Epithelial cell of proximal tubule (primary cell): ENCODE data around the gene FMN2. TPM values are rescaled to one million over a fixed set of nuclear protein-coding genes. Genes with fewer than 3 reads are reported as not detected.
"Not testable (repeated sequence)": the region's sequence is repeated elsewhere in the genome, so short reads cannot be mapped to it uniquely, and the experiment has no call there.

Source experiments
- DNase-seq: peaks from one replicate; pipeline ENCODE4 v3.0.0-alpha.2; 2011; ENCODE audit warnings: low read depth
- H3K4me3 ChIP-seq: 2 replicates; pipeline ENCODE4 v1.5.1; 2011; ENCODE audit warnings: low read depth, mild to moderate bottlenecking, low read length
- total RNA-seq: library from RNA; depleted of rRNA; stranded (reverse); fragments of >200 nt; gene quantifications from 2 replicates; pipeline ENCODE4 v1.2.3, GENCODE V29; 2015
- TF ChIP-seq, protein P1 (sequence below): conservative IDR thresholded peaks from 2 replicates; pipeline ENCODE4 v1.5.1; 2012; ENCODE audit warnings: low read depth, mild to moderate bottlenecking, low read length

The FMN2 gene
- total RNA-seq, 1 donor from 2014 or later, result 0.86 TPM

DNA sequence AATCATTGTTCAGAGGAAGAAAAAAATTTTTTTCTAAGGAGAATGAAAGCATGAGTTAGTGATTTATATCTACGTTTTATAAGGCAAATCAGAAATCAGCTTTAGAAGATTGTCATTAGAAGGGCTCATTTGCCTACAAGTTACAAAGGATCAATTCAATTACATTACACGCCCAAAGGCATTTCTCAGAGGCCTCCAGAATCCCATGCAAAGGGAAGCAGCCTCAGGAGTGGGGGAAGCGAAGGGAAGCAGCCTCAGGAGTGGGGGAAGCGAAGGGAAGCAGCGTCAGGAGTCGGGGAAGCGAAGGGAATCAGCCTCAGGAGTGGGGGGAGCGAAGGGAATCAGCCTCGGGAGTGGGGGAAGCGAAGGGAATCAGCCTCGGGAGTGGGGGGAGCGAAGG is 314.1 kb downstream of the FMN2 start:
- DNase-seq, result no peak
- TF ChIP-seq, protein P1, sequence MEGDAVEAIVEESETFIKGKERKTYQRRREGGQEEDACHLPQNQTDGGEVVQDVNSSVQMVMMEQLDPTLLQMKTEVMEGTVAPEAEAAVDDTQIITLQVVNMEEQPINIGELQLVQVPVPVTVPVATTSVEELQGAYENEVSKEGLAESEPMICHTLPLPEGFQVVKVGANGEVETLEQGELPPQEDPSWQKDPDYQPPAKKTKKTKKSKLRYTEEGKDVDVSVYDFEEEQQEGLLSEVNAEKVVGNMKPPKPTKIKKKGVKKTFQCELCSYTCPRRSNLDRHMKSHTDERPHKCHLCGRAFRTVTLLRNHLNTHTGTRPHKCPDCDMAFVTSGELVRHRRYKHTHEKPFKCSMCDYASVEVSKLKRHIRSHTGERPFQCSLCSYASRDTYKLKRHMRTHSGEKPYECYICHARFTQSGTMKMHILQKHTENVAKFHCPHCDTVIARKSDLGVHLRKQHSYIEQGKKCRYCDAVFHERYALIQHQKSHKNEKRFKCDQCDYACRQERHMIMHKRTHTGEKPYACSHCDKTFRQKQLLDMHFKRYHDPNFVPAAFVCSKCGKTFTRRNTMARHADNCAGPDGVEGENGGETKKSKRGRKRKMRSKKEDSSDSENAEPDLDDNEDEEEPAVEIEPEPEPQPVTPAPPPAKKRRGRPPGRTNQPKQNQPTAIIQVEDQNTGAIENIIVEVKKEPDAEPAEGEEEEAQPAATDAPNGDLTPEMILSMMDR, result no peak
- H3K4me3 ChIP-seq, result no peak overlapping the region

DNA sequence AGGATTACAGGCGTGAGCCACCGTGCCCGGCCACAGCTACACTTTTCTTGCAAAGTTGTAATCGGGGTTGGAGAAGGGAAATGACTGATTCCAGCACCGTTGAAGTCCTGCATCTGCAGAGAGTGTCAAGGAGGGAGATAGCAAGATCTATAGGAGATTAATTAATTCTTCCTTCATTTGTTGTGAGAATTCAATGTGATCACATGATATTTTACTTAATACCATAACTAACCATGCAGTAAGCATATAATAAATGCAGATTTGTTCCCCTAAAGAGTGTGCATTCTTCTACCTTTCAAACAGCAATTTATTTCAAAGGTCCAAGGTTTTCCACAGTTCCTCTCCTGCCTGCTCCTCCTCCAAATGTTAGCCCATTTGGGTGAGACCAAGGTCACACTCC is 315.7 kb downstream of the FMN2 start:
- TF ChIP-seq, protein P1, result no peak
- H3K4me3 ChIP-seq, result no peak overlapping the region
- DNase-seq, result no peak

DNA sequence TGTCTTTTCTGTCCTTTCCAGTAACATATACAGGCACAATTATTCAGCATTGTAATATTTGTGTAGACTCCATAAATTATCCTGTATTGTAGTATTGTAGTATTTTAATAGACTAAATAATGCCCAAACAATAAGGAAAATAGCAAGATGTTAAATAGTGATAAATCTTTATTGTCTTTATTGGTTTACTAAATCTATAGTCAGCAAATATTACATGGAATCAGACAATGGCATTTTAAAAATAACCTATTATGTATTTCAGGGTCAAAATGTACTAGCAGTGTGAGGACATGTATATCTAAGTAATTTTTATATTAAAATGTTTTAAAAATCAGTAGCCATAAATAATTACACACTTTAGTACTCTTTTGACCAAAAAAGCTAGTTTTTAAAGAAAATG is 317.9 kb downstream of the FMN2 start:
- DNase-seq, result no peak
- H3K4me3 ChIP-seq, result no peak overlapping the region
- TF ChIP-seq, protein P1, result no peak

DNA sequence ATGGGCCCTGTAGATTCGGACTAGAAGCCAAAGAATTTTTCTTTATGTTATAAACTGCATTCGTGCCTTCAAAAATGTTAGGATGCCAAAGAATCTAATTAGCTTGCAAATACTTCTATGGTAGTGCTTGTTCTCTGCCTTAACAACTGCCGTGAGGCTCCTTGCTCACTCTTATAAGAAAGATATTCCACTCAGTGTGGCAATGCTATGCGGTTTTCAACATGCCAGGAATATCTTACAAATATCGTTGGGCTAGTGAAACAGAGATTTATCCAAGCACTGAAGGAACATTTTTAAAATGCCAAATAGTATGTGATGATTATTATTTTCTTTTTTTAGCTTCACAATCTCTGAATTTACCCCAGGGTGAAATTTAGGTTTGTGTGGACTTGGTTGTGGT is 322.0 kb downstream of the FMN2 start:
- H3K4me3 ChIP-seq, result no peak overlapping the region
- no peak for DNase-seq
- TF ChIP-seq, protein P1, result no peak

DNA sequence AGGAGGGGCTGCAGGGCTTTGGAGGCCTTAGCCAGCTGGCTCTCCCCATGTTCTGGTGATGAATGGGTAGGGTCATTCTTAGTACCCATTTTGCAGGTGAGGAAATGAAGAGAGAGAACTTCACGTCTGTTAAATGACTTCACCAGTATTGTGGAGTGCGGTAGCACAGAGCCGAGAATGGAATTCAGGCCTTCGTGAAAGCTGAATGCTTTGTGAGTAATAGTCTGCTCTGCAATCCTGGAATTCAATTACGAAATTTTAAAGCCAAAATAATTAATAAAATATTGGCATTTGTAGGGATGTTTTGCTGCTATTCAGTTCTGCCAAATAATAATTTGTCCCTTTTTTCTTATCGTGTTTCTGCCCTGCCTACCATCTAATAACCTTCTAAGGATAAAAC is 322.6 kb downstream of the FMN2 start:
- TF ChIP-seq, protein P1, result no peak

DNA sequence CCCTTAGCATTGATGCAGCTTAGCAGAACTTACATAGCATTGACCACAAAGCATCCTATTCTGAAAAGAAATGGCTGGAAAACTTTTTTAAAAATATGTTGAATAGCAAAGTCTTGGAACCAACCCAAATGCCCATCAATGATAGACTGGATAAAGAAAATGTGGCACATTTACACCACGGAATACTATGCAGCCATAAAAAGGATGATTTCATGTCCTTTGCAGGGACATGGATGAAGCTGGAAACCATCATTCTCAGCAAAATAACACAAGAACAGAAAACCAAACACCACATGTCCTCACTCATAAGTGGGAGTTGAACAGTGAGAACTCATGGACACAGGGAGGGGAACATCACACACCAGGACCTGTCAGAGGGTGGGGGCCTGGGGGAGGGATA is 323.3 kb downstream of the FMN2 start:
- H3K4me3 ChIP-seq, DNase-seq: not testable (repeated sequence)

More for the DNA sequence above, 322.6 kb downstream of the FMN2 start:
- no peak overlapping the region for H3K4me3 ChIP-seq
- DNase-seq, result no peak

DNA sequence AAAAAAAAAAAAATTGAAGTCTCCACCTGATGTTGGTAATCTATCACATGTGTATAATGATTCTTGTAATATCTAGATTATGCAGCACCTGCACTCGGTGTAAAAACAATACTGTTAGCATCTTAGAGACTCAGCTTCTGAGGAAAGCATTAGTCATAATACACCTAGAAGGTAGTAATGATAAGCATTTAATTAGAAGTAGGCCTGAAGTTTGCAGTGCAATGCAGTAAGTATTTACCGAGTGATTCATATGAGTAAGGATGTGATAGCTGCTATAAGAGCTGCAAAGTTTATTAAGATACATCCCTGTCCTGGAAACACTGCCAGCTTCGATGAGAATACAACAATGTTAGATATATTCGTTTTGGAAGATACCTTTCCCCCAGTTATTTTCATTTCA is 323.8 kb downstream of the FMN2 start:
- TF ChIP-seq, protein P1, result no peak
- DNase-seq, result no peak
- no peak overlapping the region for H3K4me3 ChIP-seq

DNA sequence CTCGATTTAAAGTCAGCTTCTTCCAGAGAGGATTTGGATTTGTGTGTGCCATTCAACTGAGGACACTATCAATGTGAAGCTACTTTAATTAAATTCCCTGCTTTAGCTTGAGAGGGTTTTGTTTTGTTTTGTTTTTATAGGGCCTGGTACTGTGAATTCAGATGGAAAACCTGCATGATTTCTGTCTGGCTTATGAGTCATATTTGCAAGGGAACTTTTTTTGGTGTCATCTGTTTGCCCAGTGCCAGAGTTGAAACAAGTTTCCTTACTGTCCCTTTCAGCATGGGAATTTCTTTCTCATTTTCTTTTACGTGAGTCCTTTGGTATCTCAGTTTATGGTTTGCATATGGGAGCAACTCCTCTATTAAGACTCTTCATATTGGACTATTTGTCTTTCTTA is 325.6 kb downstream of the FMN2 start:
- TF ChIP-seq, protein P1, result no peak
- no peak for DNase-seq
- no peak overlapping the region for H3K4me3 ChIP-seq
